IMR-90 (cell line): ENCODE measurements around the gene ZNHIT2. TPM values are rescaled to one million over a fixed set of nuclear protein-coding genes. Genes with fewer than 3 reads are reported as not detected.

ENCODE experiments used
- ATAC-seq: fragments of 200-7000 bp; cut with Tn5 transposase; 2 replicates; pipeline ENCODE4 v1.9.1; 2020; ENCODE audit warnings: low read depth, mild to moderate bottlenecking, moderate library complexity
- BruUV-seq: library from RNA; stranded (reverse); fragments of 400-500 nt; replicated peaks from 2 replicates; lab custom pipeline; 2021; lab: Mats Ljungman, UMichigan
- CTCF ChIA-PET: fragments of 300-600 bp; formaldehyde crosslinking; extraction: SDS; loops from one replicate; lab custom pipeline; 2021; ENCODE audit warnings: antibody characterized with exemption; lab: Yijun Ruan, JAX
- POLR2A ChIA-PET: fragments of 300-600 bp; sonication (Branson Sonifier 250); formaldehyde crosslinking; loops from one replicate; lab custom pipeline; 2022; ENCODE audit warnings: antibody characterized with exemption; ENCODE audit not compliant: unreplicated experiment; lab: Charles Lee
- DNase-seq: peaks from one replicate; pipeline ENCODE4 v3.0.0; 2013
- H2AFZ ChIP-seq: replicated peaks from 2 replicates; pipeline ENCODE3; 2013; ENCODE audit warnings: low read length, mild to moderate bottlenecking; ENCODE audit not compliant: poor library complexity
- H2AK5ac ChIP-seq: 2 replicates; pipeline ENCODE4 v1.6.1; 2013; ENCODE audit warnings: low read depth, low read length, inconsistent platforms
- H2AK9ac ChIP-seq: replicated peaks from 2 replicates; pipeline ENCODE3; 2013; ENCODE audit warnings: mild to moderate bottlenecking, low read depth, low read length, moderate library complexity; ENCODE audit not compliant: poor library complexity
- H2BK120ac ChIP-seq: 2 replicates; pipeline ENCODE4 v1.6.1; 2013; ENCODE audit warnings: low read depth, low read length, inconsistent platforms
- H2BK15ac ChIP-seq: 3 replicates; pipeline ENCODE4 v1.6.1; 2013; ENCODE audit warnings: low read depth, low read length, inconsistent platforms
- H2BK20ac ChIP-seq: 2 replicates; pipeline ENCODE4 v1.6.1; 2013; ENCODE audit warnings: low read depth, mild to moderate bottlenecking, inconsistent platforms, low read length, moderate library complexity
- H2BK5ac ChIP-seq: 2 replicates; pipeline ENCODE4 v1.6.1; 2013; ENCODE audit warnings: mild to moderate bottlenecking, low read depth, low read length, inconsistent platforms; ENCODE audit not compliant: poor library complexity, severe bottlenecking
- H3K14ac ChIP-seq: replicated peaks from 2 replicates; pipeline ENCODE4 v1.6.1; 2013; ENCODE audit warnings: low read depth, low read length, inconsistent platforms
- H3K18ac ChIP-seq: 2 replicates; pipeline ENCODE4 v1.6.1; 2013; ENCODE audit warnings: low read depth, low read length, control low read depth
- H3K23ac ChIP-seq: 2 replicates; pipeline ENCODE4 v1.6.1; 2013; ENCODE audit warnings: low read depth, low read length, inconsistent platforms
- H3K27ac ChIP-seq: 2 replicates; pipeline ENCODE4 v1.5.1; 2013; ENCODE audit warnings: mild to moderate bottlenecking, control low read depth, low read length; ENCODE audit not compliant: insufficient read depth
- H3K27me3 ChIP-seq: 2 replicates; pipeline ENCODE4 v1.6.1; 2013; ENCODE audit warnings: low read length; ENCODE audit not compliant: control insufficient read depth, insufficient read depth
- H3K36me3 ChIP-seq: 2 replicates; pipeline ENCODE4 v1.6.1; 2013; ENCODE audit warnings: low read length, mixed read lengths; ENCODE audit not compliant: control insufficient read depth, insufficient read depth
- H3K4ac ChIP-seq: 2 replicates; pipeline ENCODE4 v1.6.1; 2013; ENCODE audit warnings: low read depth, low read length, inconsistent platforms
- H3K4me1 ChIP-seq: 2 replicates; pipeline ENCODE4 v1.6.1; 2013; ENCODE audit warnings: low read length, mixed read lengths; ENCODE audit not compliant: control insufficient read depth, insufficient read depth
- H3K4me2 ChIP-seq: 2 replicates; pipeline ENCODE4 v1.6.1; 2013; ENCODE audit warnings: low read depth, mild to moderate bottlenecking, control low read depth, low read length, moderate library complexity
- H3K4me3 ChIP-seq: 2 replicates; pipeline ENCODE4 v1.5.1; 2013; ENCODE audit warnings: low read depth, mild to moderate bottlenecking, control low read depth, low read length, moderate library complexity; ENCODE audit not compliant: insufficient read depth
- H3K56ac ChIP-seq: 2 replicates; pipeline ENCODE4 v1.6.1; 2013; ENCODE audit warnings: low read length, inconsistent platforms; ENCODE audit not compliant: insufficient read depth; ENCODE audit errors: extremely low read depth
- H3K79me1 ChIP-seq, 2 experiments: 2 replicates each; pipeline ENCODE4 v1.6.1; 2013; ENCODE audit warnings: low read length in 2 of 2, inconsistent platforms in 1 of 2, low read depth in 1 of 2
- H3K9ac ChIP-seq: 2 replicates; pipeline ENCODE4 v1.6.1; 2013; ENCODE audit warnings: low read depth, low read length, control low read depth
- H3K9me1 ChIP-seq: 2 replicates; pipeline ENCODE4 v1.6.1; 2013; ENCODE audit warnings: low read length, inconsistent platforms; ENCODE audit not compliant: insufficient read depth
- H3K9me3 ChIP-seq: 2 replicates; pipeline ENCODE4 v1.6.1; 2013; ENCODE audit warnings: low read length; ENCODE audit not compliant: control insufficient read depth, insufficient read depth
- H4K20me1 ChIP-seq: 2 replicates; pipeline ENCODE4 v1.6.1; 2013; ENCODE audit warnings: low read length, inconsistent platforms; ENCODE audit not compliant: insufficient read depth
- H4K5ac ChIP-seq: 2 replicates; pipeline ENCODE4 v1.6.1; 2013; ENCODE audit warnings: mild to moderate bottlenecking, low read depth, low read length, control low read depth
- H4K8ac ChIP-seq, 2 experiments: 2 replicates each; pipeline ENCODE4 v1.6.1; 2013; ENCODE audit warnings: low read depth in 2 of 2, low read length in 2 of 2, control low read depth in 1 of 2, inconsistent platforms in 1 of 2
- H4K91ac ChIP-seq: 2 replicates; pipeline ENCODE4 v1.6.1; 2013; ENCODE audit warnings: low read depth, low read length, inconsistent platforms; ENCODE audit not compliant: insufficient read depth
- BHLHE40 ChIP-seq: fragments of 150-350 bp; IDR thresholded peaks from 2 replicates; pipeline ENCODE4 v1.6.1; 2016; ENCODE audit warnings: mild to moderate bottlenecking, low read depth, low read length
- CEBPB ChIP-seq: IDR thresholded peaks from 2 replicates; pipeline ENCODE4 v1.6.1; 2012; ENCODE audit warnings: low read depth, low read length, improper control_type of control experiment
- CHD1 ChIP-seq: IDR thresholded peaks from 2 replicates; pipeline ENCODE4 v1.6.1; 2012; ENCODE audit warnings: low read depth, low read length, improper control_type of control experiment
- FOS ChIP-seq: fragments of 150-350 bp; IDR thresholded peaks from 2 replicates; pipeline ENCODE4 v1.6.1; 2016; ENCODE audit warnings: low read depth, low read length
- MAFK ChIP-seq: IDR thresholded peaks from 2 replicates; pipeline ENCODE4 v1.6.1; 2012; ENCODE audit warnings: low read depth, low read length, improper control_type of control experiment
- MAZ ChIP-seq: IDR thresholded peaks from 2 replicates; pipeline ENCODE4 v1.6.1; 2012; ENCODE audit warnings: low read depth, mild to moderate bottlenecking, low read length, improper control_type of control experiment, moderate library complexity, borderline replicate concordance
- MXI1 ChIP-seq: IDR thresholded peaks from 2 replicates; pipeline ENCODE4 v1.6.1; 2012; ENCODE audit warnings: low read depth, mild to moderate bottlenecking, low read length, moderate library complexity, borderline replicate concordance
- NFE2L2 ChIP-seq: fragments of 150-350 bp; IDR thresholded peaks from 2 replicates; pipeline ENCODE4 v1.6.1; 2016; ENCODE audit warnings: low read depth, mild to moderate bottlenecking, low read length
- POLR2A ChIP-seq: IDR thresholded peaks from 2 replicates; pipeline ENCODE4 v1.6.1; 2012; ENCODE audit warnings: mild to moderate bottlenecking, low read depth, low read length
- RAD21 ChIP-seq: IDR thresholded peaks from 2 replicates; pipeline ENCODE4 v1.6.1; 2012; ENCODE audit warnings: low read length, improper control_type of control experiment
- RCOR1 ChIP-seq: IDR thresholded peaks from 2 replicates; pipeline ENCODE4 v1.6.1; 2012; ENCODE audit warnings: mild to moderate bottlenecking, low read length, improper control_type of control experiment; ENCODE audit not compliant: insufficient replicate concordance
- RFX5 ChIP-seq: IDR thresholded peaks from 2 replicates; pipeline ENCODE4 v1.8.0; 2012; ENCODE audit warnings: low read depth, mild to moderate bottlenecking, low read length, moderate library complexity
- SMC3 ChIP-seq: fragments of 150-350 bp; IDR thresholded peaks from 2 replicates; pipeline ENCODE4 v1.6.1; 2016; ENCODE audit warnings: low read depth, mild to moderate bottlenecking, antibody characterized with exemption, low read length, moderate library complexity
- WGBS, 2 experiments: methylation state at CpG; one replicate each; pipeline versions ENCODE4 v1.1.5 to v1.1.7; 2013; ENCODE audit warnings: missing lambda C conversion rate in 2 of 2; ENCODE audit not compliant: insufficient read length in 1 of 2; ENCODE audit errors: extremely low coverage in 2 of 2; 5-methylcytosine and 5-hydroxymethylcytosine counted together
- dilution Hi-C: fragments of 300-500 bp; cut with HindIII; formaldehyde crosslinking; loops from one replicate; pipeline ENCODE4 v1.14.3; 2018; ENCODE audit warnings: low sequenced_read_pairs; ENCODE audit not compliant: unreplicated experiment
- in situ Hi-C: fragments of 300-500 bp; cut with MboI; formaldehyde crosslinking; loops from 3 replicates; pipeline ENCODE4 v1.14.3; 2019; ENCODE audit warnings: low sequenced_read_pairs, inconsistent platforms, mixed read lengths
- intact Hi-C: fragments of 100-400 bp; cut with micrococcal nuclease; formaldehyde crosslinking; loops from 2 replicates; pipeline ENCODE4 v1.10.0; 2022
- polyA plus RNA-seq, 3 experiments: library from polyadenylated mRNA; depleted of rRNA; stranded (reverse); fragments of >200 nt; gene quantifications; 2 replicates each; pipeline ENCODE4 v1.2.3, GENCODE V29; 2012; ENCODE audit warnings: low replicate concordance in 1 of 3
- total RNA-seq: library from RNA; depleted of rRNA; stranded (reverse); fragments of >200 nt; gene quantifications from 2 replicates; pipeline ENCODE4 v1.2.3, GENCODE V29; 2012
- TF ChIP-seq, protein P1 (sequence below): fragments of 150-350 bp; IDR thresholded peaks from 2 replicates; pipeline ENCODE4 v1.6.1; 2017; ENCODE audit warnings: mild to moderate bottlenecking, antibody characterized with exemption, low read length, low read depth
- TF ChIP-seq, protein P2 (sequence below): fragments of 150-350 bp; IDR thresholded peaks from 2 replicates; pipeline ENCODE4 v1.6.1; 2016; ENCODE audit warnings: low read depth, mild to moderate bottlenecking, low read length, moderate library complexity, borderline replicate concordance
- TF ChIP-seq, protein P3 (sequence below): conservative IDR thresholded peaks from 2 replicates; pipeline ENCODE4 v1.5.1; 2012; ENCODE audit warnings: mild to moderate bottlenecking, low read depth, low read length, improper control_type of control experiment

Gene ZNHIT2
- total and polyA plus RNA-seq, 2 of the 4 experiments (the other 2 are of a cell fraction) = 3.9 to 5.9 TPM

DNA sequence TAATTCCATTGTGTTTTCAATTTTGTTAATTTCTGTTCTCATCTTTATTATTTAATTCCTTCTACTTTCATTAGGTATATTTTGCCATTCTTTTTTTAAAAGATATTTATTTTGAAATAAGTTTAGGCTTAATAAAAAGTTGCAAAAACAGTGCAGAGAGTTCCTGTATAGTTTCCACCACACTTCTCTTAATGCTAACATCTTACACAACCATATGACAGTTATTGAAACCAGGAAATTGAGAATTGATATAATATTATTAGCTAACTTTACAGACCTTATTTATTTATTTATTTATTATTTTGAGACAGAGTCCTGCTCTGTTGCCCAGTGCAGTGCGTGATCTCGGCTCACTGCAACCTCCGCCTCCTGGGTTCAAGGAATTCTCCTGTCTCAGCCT is 38.8 kb upstream of the ZNHIT2 start:
- Histone ChIP-seq H3K23ac (no peak overlapping the region), H4K20me1 (no peaks in the 10 kb centered on the region), H4K5ac (no peak overlapping the region), H3K4me1 (no peaks in the 10 kb centered on the region), H2AK5ac (no peak overlapping the region), H3K4me2 (no peak overlapping the region), H2BK20ac (no peak overlapping the region), H2AFZ (no peak overlapping the region), H4K91ac (no peak overlapping the region), H3K36me3 (no peaks in the 10 kb centered on the region), H3K4ac (no peak overlapping the region), H3K9ac (no peak overlapping the region), H3K14ac (no peak overlapping the region), H3K27ac (no peak overlapping the region), H2BK15ac (no peak overlapping the region), H4K8ac (no peak overlapping the region), H2BK5ac (no peak overlapping the region), H3K27me3 (0 out of 2 replicates have a peak, but pooled peaks cover 2% of the 10 kb centered on the region), H2AK9ac (no peak overlapping the region), H3K4me3 (no peak overlapping the region), H3K79me1 (no peaks in the 10 kb centered on the region), H2BK120ac (no peak overlapping the region), H3K56ac (no peak overlapping the region), H3K9me1 (no peaks in the 10 kb centered on the region), H3K18ac (no peak overlapping the region), H3K9me3 (no peaks in the 10 kb centered on the region)
- ATAC-seq (no peak), DNase-seq (no peak)
- ChIA-PET CTCF (no interaction called here), POLR2A (no interaction called here)
- no TSS peak for BruUV-seq
- intact Hi-C loops (no loop called here), dilution Hi-C loops (no loop called here), in situ Hi-C loops (no loop called here)
- TF ChIP-seq, protein P1, sequence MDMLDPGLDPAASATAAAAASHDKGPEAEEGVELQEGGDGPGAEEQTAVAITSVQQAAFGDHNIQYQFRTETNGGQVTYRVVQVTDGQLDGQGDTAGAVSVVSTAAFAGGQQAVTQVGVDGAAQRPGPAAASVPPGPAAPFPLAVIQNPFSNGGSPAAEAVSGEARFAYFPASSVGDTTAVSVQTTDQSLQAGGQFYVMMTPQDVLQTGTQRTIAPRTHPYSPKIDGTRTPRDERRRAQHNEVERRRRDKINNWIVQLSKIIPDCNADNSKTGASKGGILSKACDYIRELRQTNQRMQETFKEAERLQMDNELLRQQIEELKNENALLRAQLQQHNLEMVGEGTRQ = no peak
- no peak for TF ChIP-seq RAD21
- no peak for TF ChIP-seq CEBPB
- no peak for TF ChIP-seq SMC3
- TF ChIP-seq NFE2L2 = no peak
- no peak for TF ChIP-seq MAFK
- TF ChIP-seq, protein P2, sequence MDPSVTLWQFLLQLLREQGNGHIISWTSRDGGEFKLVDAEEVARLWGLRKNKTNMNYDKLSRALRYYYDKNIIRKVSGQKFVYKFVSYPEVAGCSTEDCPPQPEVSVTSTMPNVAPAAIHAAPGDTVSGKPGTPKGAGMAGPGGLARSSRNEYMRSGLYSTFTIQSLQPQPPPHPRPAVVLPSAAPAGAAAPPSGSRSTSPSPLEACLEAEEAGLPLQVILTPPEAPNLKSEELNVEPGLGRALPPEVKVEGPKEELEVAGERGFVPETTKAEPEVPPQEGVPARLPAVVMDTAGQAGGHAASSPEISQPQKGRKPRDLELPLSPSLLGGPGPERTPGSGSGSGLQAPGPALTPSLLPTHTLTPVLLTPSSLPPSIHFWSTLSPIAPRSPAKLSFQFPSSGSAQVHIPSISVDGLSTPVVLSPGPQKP = no peak
- TF ChIP-seq BHLHE40 = no peak
- no peak for TF ChIP-seq FOS
- no peak for TF ChIP-seq RFX5
- no peak for TF ChIP-seq POLR2A
- no peak for TF ChIP-seq MAZ
- TF ChIP-seq MXI1 = no peak
- no peak for TF ChIP-seq RCOR1
- TF ChIP-seq, protein P3, sequence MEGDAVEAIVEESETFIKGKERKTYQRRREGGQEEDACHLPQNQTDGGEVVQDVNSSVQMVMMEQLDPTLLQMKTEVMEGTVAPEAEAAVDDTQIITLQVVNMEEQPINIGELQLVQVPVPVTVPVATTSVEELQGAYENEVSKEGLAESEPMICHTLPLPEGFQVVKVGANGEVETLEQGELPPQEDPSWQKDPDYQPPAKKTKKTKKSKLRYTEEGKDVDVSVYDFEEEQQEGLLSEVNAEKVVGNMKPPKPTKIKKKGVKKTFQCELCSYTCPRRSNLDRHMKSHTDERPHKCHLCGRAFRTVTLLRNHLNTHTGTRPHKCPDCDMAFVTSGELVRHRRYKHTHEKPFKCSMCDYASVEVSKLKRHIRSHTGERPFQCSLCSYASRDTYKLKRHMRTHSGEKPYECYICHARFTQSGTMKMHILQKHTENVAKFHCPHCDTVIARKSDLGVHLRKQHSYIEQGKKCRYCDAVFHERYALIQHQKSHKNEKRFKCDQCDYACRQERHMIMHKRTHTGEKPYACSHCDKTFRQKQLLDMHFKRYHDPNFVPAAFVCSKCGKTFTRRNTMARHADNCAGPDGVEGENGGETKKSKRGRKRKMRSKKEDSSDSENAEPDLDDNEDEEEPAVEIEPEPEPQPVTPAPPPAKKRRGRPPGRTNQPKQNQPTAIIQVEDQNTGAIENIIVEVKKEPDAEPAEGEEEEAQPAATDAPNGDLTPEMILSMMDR = no peak
- no peak for TF ChIP-seq CHD1
- no CpG with 5 or more reads among the region's 3 CpGs for WGBS, 2 experiments
